Dendritic cell treated with granulocyte-macrophage colony-stimulating factor and Interleukin-4, amounts not matched to agents 40 ng/mL and 50 ng/mL, for 4 days (primary cell): ENCODE data around the gene TMEM134.
"Not testable (repeated sequence)": the region's sequence is repeated elsewhere in the genome, so short reads cannot be mapped to it uniquely, and the experiment has no call there.

Experiments used
- H3K27ac Mint-ChIP-seq: one replicate; pipeline ENCODE4 v1.8.0; 2022; ENCODE audit warnings: mild to moderate bottlenecking, mixed read lengths
- H3K27me3 Mint-ChIP-seq: one replicate; pipeline ENCODE4 v1.8.0; 2022; ENCODE audit warnings: mild to moderate bottlenecking, mixed read lengths
- H3K36me3 Mint-ChIP-seq: one replicate; pipeline ENCODE4 v1.8.0; 2022; ENCODE audit warnings: low read depth, mixed read lengths
- H3K4me1 Mint-ChIP-seq: one replicate; pipeline ENCODE4 v1.8.0; 2022; ENCODE audit warnings: low read depth, mixed read lengths
- H3K4me3 Mint-ChIP-seq: one replicate; pipeline ENCODE4 v1.8.0; 2022; ENCODE audit warnings: mild to moderate bottlenecking, moderate library complexity, mixed read lengths
- H3K9me3 Mint-ChIP-seq: one replicate; pipeline ENCODE4 v1.8.0; 2022; ENCODE audit warnings: mixed read lengths
- intact Hi-C: fragments of 100-400 bp; cut with micrococcal nuclease; formaldehyde crosslinking; loops from one replicate; pipeline ENCODE4 v1.15.0; 2022

TMEM134 gene

DNA sequence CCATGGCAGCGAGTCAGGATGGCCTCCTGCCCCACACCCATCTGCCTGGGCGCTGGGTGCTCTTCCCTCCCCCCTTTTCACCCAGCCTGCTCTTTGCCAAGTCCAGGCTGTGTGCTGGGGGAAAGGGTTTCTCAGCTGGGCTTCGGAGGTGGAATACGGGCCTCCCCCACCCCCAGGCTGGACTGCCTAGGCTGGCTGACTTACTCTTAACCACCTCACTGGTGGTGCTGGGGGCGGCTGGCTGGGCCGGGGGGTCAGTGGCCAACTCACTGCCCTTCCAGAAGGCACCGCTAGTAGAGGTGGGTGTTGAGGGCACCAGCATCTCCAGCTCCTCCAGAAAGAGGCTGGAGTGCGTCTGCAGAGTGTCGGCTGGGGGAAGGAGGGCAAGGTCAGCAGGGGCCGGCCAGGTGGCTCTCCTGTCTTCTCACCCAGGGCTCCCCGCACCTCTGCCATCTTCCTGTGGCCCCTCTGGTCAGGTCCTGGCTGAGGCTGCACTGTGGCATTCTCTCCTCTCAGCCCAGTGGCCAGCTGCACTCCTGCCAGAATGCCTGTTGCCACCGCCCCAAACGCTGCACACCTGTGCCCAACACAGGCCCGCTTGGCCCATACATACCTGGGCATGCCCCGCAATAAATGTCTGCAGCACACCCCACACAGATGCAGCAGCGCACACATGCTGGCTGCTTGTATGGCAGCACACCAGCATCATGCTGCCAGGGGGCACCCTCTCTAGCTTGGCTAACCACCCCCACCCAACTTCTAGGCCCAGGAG, 26.4 kb upstream of the TMEM134 start:
- intact Hi-C loops, result no loop called here
- peaks cover 100% of the 10 kb centered on the region for H3K36me3 Mint-ChIP-seq
- H3K4me3 Mint-ChIP-seq, result no peak overlapping the region
- no peaks in the 10 kb centered on the region for H3K27me3 Mint-ChIP-seq
- no peaks in the 10 kb centered on the region for H3K9me3 Mint-ChIP-seq
- H3K4me1 Mint-ChIP-seq, result peaks cover 15% of the 10 kb centered on the region
- no peak overlapping the region for H3K27ac Mint-ChIP-seq

DNA sequence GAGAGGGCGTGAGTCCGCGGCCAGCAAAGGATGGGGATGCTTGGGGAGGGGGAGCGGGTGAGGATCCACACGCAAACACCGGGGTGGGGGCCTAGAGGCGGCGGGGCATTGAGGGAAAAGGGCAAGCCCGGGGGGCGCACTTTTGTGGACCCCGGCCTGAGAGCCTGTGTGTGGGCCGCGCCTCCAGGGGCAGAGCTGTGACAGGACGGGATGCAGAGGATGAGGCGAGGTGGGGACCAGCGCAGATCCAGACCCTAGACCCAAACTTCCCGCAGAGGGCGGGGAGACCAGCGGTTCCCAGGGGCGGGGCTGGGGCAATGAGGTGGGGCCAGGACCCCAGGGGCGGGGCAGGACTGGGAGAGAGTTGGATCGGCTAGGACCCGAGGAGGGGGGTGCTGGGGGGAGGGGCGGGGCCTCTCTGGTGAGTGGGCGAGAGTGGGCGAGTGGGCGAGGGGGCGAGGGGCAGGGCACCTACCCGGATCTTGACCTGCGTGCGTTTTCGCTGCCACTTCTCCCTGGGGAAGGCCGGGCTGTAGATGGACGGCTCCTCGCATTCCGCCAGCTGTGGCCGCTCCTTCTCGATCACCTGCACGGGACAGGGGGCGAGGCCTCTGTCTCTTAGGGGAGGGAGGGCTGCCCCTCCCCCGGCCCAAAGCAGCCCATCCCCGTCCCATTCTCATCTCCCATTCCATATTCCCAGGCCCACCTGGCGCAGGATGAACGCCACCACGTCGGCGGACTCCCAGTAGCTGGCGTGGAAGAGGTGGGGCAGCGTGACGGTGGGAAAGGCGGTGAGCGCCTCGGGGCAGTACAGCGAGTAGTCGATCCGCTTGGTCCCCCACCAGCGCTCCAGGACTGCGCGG, 25.6 kb upstream of the TMEM134 start:
- Mint-ChIP-seq H3K9me3 (no peaks in the 10 kb centered on the region), H3K4me3 (no peak overlapping the region), H3K27ac (no peak overlapping the region), H3K4me1 (peaks cover 12% of the 10 kb centered on the region), H3K36me3 (peaks cover 100% of the 10 kb centered on the region), H3K27me3 (no peaks in the 10 kb centered on the region)
- intact Hi-C loops, result no loop called here

DNA sequence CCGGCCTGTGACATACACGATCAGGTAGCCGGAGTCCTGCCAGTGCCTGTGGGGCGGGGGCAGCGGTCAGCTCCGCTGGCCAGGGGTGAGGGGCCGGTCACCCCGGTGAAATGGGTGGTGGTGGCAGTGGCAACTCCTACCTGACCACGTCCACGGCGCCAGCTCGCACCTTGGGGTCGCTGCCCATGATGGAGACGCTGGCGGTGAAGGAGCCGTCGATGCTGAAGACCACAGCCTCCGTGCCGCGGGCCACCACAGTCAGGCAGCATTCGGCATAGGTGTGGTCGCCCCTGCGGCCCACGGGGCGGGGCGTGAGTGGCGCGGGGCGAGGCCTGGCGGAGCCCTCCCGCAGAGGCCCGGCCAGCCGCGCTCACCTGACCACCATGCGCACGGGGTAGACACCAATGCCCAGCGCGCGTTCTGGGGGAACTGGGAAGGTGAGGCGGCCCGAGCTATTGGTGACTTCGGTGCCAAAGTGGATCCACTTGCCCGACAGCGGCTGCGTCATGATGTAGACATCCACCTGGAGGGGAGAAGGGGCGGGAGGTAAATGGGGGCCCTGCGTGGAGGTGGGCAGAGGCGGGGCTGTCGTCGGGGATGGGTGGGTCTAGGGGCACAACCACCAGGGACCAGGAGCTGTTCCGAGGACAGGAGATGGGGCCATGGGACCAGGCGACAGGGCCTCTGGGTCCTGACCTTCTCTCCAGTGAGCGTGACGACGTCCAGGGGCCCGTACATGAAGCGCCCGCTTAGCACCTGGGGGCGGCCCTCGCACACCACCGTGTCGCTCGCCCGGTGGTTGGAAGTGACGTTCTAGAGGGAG, 24.7 kb upstream of the TMEM134 start:
- Mint-ChIP-seq H3K36me3 (peaks cover 100% of the 10 kb centered on the region), H3K27me3 (no peaks in the 10 kb centered on the region), H3K27ac (no peak overlapping the region), H3K4me3 (no peak overlapping the region), H3K4me1 (peaks cover 12% of the 10 kb centered on the region), H3K9me3 (no peaks in the 10 kb centered on the region)
- intact Hi-C loops, result no loop called here

DNA sequence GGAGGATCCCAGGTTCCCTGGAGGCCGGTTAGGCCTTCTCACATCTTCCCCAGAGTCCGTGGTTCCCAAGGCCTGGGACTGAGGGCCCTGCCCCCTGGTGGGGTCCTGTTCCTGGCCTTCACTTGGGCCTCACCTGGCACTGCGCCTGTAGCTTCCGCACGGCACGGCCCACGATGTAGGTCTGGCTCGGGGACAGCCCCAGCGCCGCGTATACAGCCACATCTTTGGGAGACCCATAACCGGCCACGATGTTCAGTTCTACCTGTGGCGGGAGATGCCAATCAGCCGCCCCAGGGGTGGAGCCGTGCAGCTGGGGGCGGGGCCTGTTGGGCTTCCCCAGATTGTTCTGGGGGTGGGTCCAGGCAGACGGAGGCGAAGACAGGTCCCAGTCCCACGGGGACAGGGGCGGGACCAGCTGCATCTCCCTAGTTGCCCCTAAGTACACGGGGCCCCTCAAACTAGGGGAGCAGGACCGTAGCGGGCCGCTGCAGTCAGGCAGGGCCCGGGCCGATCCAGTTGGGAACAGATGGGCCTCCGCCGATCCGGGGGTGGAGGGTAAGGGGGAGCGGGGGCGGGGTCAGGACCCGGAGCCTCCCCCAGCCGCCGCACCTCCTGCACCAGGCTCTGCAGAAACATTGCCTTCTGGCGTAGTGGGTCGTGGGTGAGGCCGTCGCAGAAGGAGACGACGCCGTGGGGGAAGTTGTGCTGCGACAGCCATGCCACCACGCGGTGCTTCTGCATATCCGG, 23.9 kb upstream of the TMEM134 start:
- no peak overlapping the region for H3K4me3 Mint-ChIP-seq
- no peak overlapping the region for H3K27ac Mint-ChIP-seq

DNA sequence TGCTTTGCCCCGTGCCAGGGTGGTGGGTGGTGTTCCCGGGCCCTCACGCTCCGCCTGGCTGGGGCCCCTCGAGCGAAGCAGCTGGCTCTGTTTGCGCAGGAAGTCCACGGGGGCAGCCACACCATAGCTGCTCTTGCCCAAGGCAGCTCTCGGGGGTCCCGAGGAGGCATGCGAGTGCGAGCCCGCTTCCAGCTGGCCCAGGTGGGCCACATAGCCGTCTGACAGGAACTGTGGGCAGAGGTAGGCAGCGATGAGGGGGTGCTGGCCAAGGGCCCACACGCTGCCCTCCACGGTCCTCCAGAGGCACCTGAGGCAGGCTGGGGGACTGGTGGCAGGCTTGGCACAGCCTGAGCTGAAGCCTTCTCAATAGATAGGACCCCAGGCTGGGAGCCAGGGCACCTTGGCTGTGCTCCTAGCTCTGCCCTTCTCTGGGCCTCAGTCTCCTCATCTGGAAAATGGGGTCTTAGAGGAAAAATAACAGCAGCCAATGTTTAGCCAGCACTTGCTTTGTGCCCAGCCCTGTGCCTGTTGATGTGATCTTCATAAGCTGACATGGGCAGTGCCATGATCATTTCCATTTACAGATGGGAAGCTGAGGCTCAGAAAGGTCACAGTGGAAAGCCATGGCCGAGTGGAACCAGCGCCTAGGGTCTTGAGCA, 23.1 kb upstream of the TMEM134 start:
- Mint-ChIP-seq H3K4me1 (peaks cover 10% of the 10 kb centered on the region), H3K36me3 (peaks cover 100% of the 10 kb centered on the region), H3K27me3 (no peaks in the 10 kb centered on the region), H3K27ac (no peak overlapping the region), H3K9me3 (no peaks in the 10 kb centered on the region), H3K4me3 (no peak overlapping the region)
- intact Hi-C loops, result no loop called here

More for the DNA sequence above, 23.9 kb upstream of the TMEM134 start:
- intact Hi-C loops, result no loop called here
- H3K9me3 Mint-ChIP-seq, result no peaks in the 10 kb centered on the region
- H3K27me3 Mint-ChIP-seq, result no peaks in the 10 kb centered on the region
- H3K36me3 Mint-ChIP-seq, result peaks cover 100% of the 10 kb centered on the region
- H3K4me1 Mint-ChIP-seq, result peaks cover 14% of the 10 kb centered on the region

DNA sequence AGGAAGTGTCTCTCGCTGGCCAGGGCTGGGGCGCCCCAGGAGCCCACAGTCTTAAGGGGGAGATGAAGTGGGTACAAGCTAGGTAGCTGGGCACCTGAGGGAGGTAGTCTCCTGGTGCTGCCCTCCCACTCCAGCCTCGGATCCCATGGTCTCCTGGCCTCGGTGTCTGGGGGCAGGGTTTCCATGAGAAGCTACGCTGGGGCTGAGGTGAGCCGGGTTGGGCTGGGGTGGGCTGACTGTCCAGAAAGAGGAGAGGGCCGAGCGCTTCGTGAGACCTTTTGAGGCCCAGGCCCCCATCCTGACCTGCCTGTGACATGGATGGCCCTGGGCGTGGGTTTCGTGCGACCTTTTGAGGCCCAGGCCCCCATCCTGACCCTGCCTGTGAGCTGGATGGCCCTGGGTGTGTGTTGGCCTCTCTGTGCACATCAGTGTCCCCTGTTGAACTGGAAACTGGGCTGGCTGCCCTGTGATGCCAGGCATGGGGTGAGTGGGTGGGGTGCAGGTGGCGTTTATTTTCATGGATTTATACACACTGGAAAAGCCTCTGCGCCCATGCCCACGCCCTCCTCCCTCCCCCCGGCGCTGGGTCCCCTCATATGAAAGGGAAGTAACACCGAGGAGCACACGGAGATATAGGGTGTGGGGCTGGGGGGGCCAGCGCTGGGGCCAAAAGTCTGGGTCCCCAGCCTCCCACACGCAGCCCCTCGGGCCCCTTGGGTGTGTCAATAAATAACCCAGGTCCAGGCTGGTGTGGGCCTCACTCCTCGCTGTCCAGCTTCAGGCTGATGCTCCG, 22.4 kb upstream of the TMEM134 start:
- H3K36me3 Mint-ChIP-seq, result peaks cover 100% of the 10 kb centered on the region
- intact Hi-C loops, result no loop called here
- H3K9me3 Mint-ChIP-seq, result no peaks in the 10 kb centered on the region
- peaks cover 8% of the 10 kb centered on the region for H3K4me1 Mint-ChIP-seq
- no peak overlapping the region for H3K27ac Mint-ChIP-seq
- H3K4me3 Mint-ChIP-seq, result no peak overlapping the region
- H3K27me3 Mint-ChIP-seq, result no peaks in the 10 kb centered on the region

DNA sequence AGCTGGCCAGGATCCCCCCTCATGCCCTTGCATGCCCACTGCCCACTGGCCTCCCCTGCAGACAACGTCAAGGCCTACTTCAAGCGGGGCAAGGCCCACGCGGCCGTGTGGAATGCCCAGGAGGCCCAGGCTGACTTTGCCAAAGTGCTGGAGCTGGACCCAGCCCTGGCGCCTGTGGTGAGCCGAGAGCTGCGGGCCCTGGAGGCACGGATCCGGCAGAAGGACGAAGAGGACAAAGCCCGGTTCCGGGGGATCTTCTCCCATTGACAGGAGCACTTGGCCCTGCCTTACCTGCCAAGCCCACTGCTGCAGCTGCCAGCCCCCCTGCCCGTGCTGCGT, 21.6 kb upstream of the TMEM134 start:
- intact Hi-C loops, result no loop called here
- no peak overlapping the region for H3K4me3 Mint-ChIP-seq
- no peaks in the 10 kb centered on the region for H3K27me3 Mint-ChIP-seq
- no peak overlapping the region for H3K27ac Mint-ChIP-seq
- H3K9me3 Mint-ChIP-seq, result no peaks in the 10 kb centered on the region
- peaks cover 16% of the 10 kb centered on the region for H3K4me1 Mint-ChIP-seq
- H3K36me3 Mint-ChIP-seq, result peaks cover 100% of the 10 kb centered on the region

DNA sequence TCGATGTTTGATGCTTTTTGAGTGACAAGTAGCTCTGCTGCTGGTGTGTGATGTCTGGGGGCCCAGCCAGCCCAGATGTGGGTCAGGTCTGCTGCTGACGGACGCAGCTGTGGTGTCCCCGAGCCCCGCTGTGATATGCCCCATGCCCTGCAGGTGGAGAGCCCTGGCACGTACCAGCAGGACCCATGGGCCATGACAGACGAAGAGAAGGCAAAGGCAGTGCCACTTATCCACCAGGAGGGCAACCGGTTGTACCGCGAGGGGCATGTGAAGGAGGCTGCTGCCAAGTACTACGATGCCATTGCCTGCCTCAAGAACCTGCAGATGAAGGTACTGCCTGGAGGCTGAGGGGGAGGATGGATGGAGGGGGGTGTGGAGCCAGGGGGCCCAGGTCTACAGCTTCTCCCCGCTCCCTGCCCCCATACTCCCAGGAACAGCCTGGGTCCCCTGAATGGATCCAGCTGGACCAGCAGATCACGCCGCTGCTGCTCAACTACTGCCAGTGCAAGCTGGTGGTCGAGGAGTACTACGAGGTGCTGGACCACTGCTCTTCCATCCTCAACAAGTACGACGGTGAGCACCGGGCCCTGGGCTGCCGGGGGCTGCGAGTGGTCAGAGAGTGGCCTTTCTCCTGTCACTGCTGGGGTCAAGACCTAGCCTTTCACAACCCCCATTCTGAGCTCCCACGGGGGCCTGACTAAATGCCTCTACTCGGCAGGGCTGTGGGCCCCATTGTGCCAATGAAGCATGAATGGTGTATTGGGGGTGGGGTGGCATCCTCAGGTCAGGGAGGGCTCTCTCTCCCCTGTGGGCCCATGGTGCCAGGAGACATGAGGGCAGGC, 21.1 kb upstream of the TMEM134 start:
- peaks cover 19% of the 10 kb centered on the region for H3K4me1 Mint-ChIP-seq
- H3K9me3 Mint-ChIP-seq, result no peaks in the 10 kb centered on the region
- H3K27ac Mint-ChIP-seq, result no peak overlapping the region
- peaks cover 95% of the 10 kb centered on the region for H3K36me3 Mint-ChIP-seq
- intact Hi-C loops, result no loop called here
- no peak overlapping the region for H3K4me3 Mint-ChIP-seq
- no peaks in the 10 kb centered on the region for H3K27me3 Mint-ChIP-seq

DNA sequence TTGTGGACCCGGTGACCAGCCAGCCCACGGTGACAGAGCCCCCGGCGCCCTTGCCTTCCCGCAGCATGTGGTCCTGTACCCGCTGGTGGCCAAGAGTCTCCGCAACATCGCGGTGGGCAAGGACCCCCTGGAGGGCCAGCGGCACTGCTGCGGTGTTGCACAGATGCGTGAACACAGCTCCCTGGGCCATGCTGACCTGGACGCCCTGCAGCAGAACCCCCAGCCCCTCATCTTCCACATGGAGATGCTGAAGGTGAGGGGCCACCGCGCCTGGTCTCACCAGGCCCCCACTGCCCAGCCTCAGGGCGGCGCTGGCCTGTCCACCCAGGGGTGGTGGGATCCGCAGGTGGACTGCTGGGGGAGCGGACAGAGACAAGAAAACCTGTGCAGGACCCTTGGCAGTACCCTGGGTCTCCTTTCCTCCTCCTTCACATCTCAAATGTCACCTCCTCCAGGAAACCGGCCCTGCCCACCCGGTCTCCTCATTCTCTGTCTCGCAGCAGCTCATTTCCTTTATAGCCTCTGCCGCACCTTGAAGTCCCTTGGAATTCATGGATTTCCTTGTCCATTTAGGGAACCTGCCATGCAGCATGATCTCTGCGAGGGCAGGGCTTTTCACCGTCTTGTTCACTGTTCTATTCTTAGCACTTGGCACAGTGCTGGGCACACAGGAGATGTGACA, 20.3 kb upstream of the TMEM134 start:
- H3K27ac Mint-ChIP-seq, result peak overlapping the region; percentile 5
- H3K4me3 Mint-ChIP-seq, result no peak overlapping the region
- H3K4me1 Mint-ChIP-seq, result peaks cover 27% of the 10 kb centered on the region
- peaks cover 94% of the 10 kb centered on the region for H3K36me3 Mint-ChIP-seq
- intact Hi-C loops, result no loop called here
- H3K27me3 Mint-ChIP-seq, result no peaks in the 10 kb centered on the region
- H3K9me3 Mint-ChIP-seq, result no peaks in the 10 kb centered on the region

DNA sequence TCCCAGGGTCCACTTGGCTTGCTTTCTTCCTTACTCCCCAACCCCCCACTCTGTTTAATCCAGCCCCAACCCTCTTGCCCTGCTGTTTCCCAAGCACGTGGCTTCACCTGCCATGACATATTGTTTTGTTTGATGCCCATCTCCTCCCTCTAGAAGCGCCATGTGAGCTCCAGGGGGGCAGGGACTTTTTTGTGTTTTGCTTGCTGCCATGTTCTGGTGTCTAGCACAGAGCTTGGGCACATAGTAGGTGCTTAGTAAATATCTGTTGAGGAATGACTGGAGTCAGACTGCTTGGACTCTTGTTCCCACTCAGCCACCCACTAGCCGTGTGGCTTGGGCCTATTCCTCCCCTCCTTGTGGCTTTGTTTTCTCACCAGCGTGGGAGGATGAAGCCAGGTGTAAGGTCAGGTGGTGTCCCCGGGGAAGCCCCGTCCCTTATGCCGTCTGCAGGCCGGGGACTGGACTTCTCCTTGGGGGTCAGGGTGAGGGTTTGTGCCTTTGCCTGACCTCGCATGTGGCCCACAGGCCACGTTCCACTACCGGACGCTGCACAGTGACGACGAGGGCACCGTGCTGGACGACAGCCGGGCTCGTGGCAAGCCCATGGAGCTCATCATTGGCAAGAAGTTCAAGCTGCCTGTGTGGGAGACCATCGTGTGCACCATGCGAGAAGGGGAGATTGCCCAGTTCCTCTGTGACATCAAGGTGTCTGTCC, 17.6 kb upstream of the TMEM134 start:
- Mint-ChIP-seq H3K4me3 (no peak overlapping the region), H3K27me3 (no peaks in the 10 kb centered on the region), H3K4me1 (peaks cover 48% of the 10 kb centered on the region), H3K36me3 (peaks cover 77% of the 10 kb centered on the region), H3K9me3 (no peaks in the 10 kb centered on the region), H3K27ac (peak overlapping the region; percentile 62)
- intact Hi-C loops, result no loop called here

DNA sequence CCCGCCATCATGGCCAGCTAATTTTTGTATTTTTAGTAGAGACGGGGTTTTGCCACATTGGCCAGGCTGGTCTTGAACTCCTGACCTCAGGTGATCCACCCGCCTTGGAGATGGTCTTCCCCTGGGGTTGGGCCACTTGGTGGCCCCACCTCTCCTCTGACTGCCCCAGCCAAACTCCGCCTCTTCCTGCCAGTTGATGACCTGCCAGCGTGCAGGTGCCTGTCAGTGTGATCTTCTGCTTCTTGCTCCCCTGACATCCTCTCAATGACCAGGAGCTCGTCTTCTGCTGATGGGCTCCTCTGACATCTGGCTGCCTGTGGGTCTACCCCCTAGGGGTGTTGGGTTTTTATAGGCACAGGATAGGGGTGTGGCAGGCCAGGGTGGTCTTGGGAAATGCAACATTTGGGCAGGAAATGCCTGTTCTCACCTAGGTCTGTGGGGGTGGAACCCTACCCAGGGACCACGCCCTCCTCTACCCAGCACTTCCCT, 16.9 kb upstream of the TMEM134 start:
- Mint-ChIP-seq H3K4me3 (peak overlapping the region; percentile 33), H3K4me1 (peaks cover 48% of the 10 kb centered on the region), H3K36me3 (peaks cover 70% of the 10 kb centered on the region), H3K27ac (peak overlapping the region; percentile 62)
- H3K27me3 Mint-ChIP-seq, H3K9me3 Mint-ChIP-seq, intact Hi-C loops: not testable (repeated sequence)
